IMR-90 (cell line): ENCODE measurements around the gene RALGPS1. TPM values are rescaled to one million over a fixed set of nuclear protein-coding genes. Genes with fewer than 3 reads are reported as not detected.

Source experiments
- ATAC-seq: fragments of 200-7000 bp; cut with Tn5 transposase; 2 replicates; pipeline ENCODE4 v1.9.1; 2020; ENCODE audit warnings: low read depth, mild to moderate bottlenecking, moderate library complexity
- BruUV-seq: library from RNA; stranded (reverse); fragments of 400-500 nt; replicated peaks from 2 replicates; lab custom pipeline; 2021; lab: Mats Ljungman, UMichigan
- CTCF ChIA-PET: fragments of 300-600 bp; formaldehyde crosslinking; extraction: SDS; loops from one replicate; lab custom pipeline; 2021; ENCODE audit warnings: antibody characterized with exemption; lab: Yijun Ruan, JAX
- POLR2A ChIA-PET: fragments of 300-600 bp; sonication (Branson Sonifier 250); formaldehyde crosslinking; loops from one replicate; lab custom pipeline; 2022; ENCODE audit warnings: antibody characterized with exemption; ENCODE audit not compliant: unreplicated experiment; lab: Charles Lee
- DNase-seq: peaks from one replicate; pipeline ENCODE4 v3.0.0; 2013
- H2AFZ ChIP-seq: replicated peaks from 2 replicates; pipeline ENCODE3; 2013; ENCODE audit warnings: low read length, mild to moderate bottlenecking; ENCODE audit not compliant: poor library complexity
- H2AK5ac ChIP-seq: 2 replicates; pipeline ENCODE4 v1.6.1; 2013; ENCODE audit warnings: low read depth, low read length, inconsistent platforms
- H2AK9ac ChIP-seq: replicated peaks from 2 replicates; pipeline ENCODE3; 2013; ENCODE audit warnings: mild to moderate bottlenecking, low read depth, low read length, moderate library complexity; ENCODE audit not compliant: poor library complexity
- H2BK120ac ChIP-seq: 2 replicates; pipeline ENCODE4 v1.6.1; 2013; ENCODE audit warnings: low read depth, low read length, inconsistent platforms
- H2BK15ac ChIP-seq: 3 replicates; pipeline ENCODE4 v1.6.1; 2013; ENCODE audit warnings: low read depth, low read length, inconsistent platforms
- H2BK20ac ChIP-seq: 2 replicates; pipeline ENCODE4 v1.6.1; 2013; ENCODE audit warnings: low read depth, mild to moderate bottlenecking, inconsistent platforms, low read length, moderate library complexity
- H2BK5ac ChIP-seq: 2 replicates; pipeline ENCODE4 v1.6.1; 2013; ENCODE audit warnings: mild to moderate bottlenecking, low read depth, low read length, inconsistent platforms; ENCODE audit not compliant: poor library complexity, severe bottlenecking
- H3K14ac ChIP-seq: replicated peaks from 2 replicates; pipeline ENCODE4 v1.6.1; 2013; ENCODE audit warnings: low read depth, low read length, inconsistent platforms
- H3K18ac ChIP-seq: 2 replicates; pipeline ENCODE4 v1.6.1; 2013; ENCODE audit warnings: low read depth, low read length, control low read depth
- H3K23ac ChIP-seq: 2 replicates; pipeline ENCODE4 v1.6.1; 2013; ENCODE audit warnings: low read depth, low read length, inconsistent platforms
- H3K27ac ChIP-seq: 2 replicates; pipeline ENCODE4 v1.5.1; 2013; ENCODE audit warnings: mild to moderate bottlenecking, control low read depth, low read length; ENCODE audit not compliant: insufficient read depth
- H3K27me3 ChIP-seq: 2 replicates; pipeline ENCODE4 v1.6.1; 2013; ENCODE audit warnings: low read length; ENCODE audit not compliant: control insufficient read depth, insufficient read depth
- H3K36me3 ChIP-seq: 2 replicates; pipeline ENCODE4 v1.6.1; 2013; ENCODE audit warnings: low read length, mixed read lengths; ENCODE audit not compliant: control insufficient read depth, insufficient read depth
- H3K4ac ChIP-seq: 2 replicates; pipeline ENCODE4 v1.6.1; 2013; ENCODE audit warnings: low read depth, low read length, inconsistent platforms
- H3K4me1 ChIP-seq: 2 replicates; pipeline ENCODE4 v1.6.1; 2013; ENCODE audit warnings: low read length, mixed read lengths; ENCODE audit not compliant: control insufficient read depth, insufficient read depth
- H3K4me2 ChIP-seq: 2 replicates; pipeline ENCODE4 v1.6.1; 2013; ENCODE audit warnings: low read depth, mild to moderate bottlenecking, control low read depth, low read length, moderate library complexity
- H3K4me3 ChIP-seq: 2 replicates; pipeline ENCODE4 v1.5.1; 2013; ENCODE audit warnings: low read depth, mild to moderate bottlenecking, control low read depth, low read length, moderate library complexity; ENCODE audit not compliant: insufficient read depth
- H3K56ac ChIP-seq: 2 replicates; pipeline ENCODE4 v1.6.1; 2013; ENCODE audit warnings: low read length, inconsistent platforms; ENCODE audit not compliant: insufficient read depth; ENCODE audit errors: extremely low read depth
- H3K79me1 ChIP-seq, 2 experiments: 2 replicates each; pipeline ENCODE4 v1.6.1; 2013; ENCODE audit warnings: low read length in 2 of 2, inconsistent platforms in 1 of 2, low read depth in 1 of 2
- H3K9ac ChIP-seq: 2 replicates; pipeline ENCODE4 v1.6.1; 2013; ENCODE audit warnings: low read depth, low read length, control low read depth
- H3K9me1 ChIP-seq: 2 replicates; pipeline ENCODE4 v1.6.1; 2013; ENCODE audit warnings: low read length, inconsistent platforms; ENCODE audit not compliant: insufficient read depth
- H3K9me3 ChIP-seq: 2 replicates; pipeline ENCODE4 v1.6.1; 2013; ENCODE audit warnings: low read length; ENCODE audit not compliant: control insufficient read depth, insufficient read depth
- H4K20me1 ChIP-seq: 2 replicates; pipeline ENCODE4 v1.6.1; 2013; ENCODE audit warnings: low read length, inconsistent platforms; ENCODE audit not compliant: insufficient read depth
- H4K5ac ChIP-seq: 2 replicates; pipeline ENCODE4 v1.6.1; 2013; ENCODE audit warnings: mild to moderate bottlenecking, low read depth, low read length, control low read depth
- H4K8ac ChIP-seq, 2 experiments: 2 replicates each; pipeline ENCODE4 v1.6.1; 2013; ENCODE audit warnings: low read depth in 2 of 2, low read length in 2 of 2, control low read depth in 1 of 2, inconsistent platforms in 1 of 2
- H4K91ac ChIP-seq: 2 replicates; pipeline ENCODE4 v1.6.1; 2013; ENCODE audit warnings: low read depth, low read length, inconsistent platforms; ENCODE audit not compliant: insufficient read depth
- MAFK ChIP-seq: IDR thresholded peaks from 2 replicates; pipeline ENCODE4 v1.6.1; 2012; ENCODE audit warnings: low read depth, low read length, improper control_type of control experiment
- WGBS, 2 experiments: methylation state at CpG; one replicate each; pipeline versions ENCODE4 v1.1.5 to v1.1.7; 2013; ENCODE audit warnings: missing lambda C conversion rate in 2 of 2; ENCODE audit not compliant: insufficient read length in 1 of 2; ENCODE audit errors: extremely low coverage in 2 of 2; 5-methylcytosine and 5-hydroxymethylcytosine counted together
- dilution Hi-C: fragments of 300-500 bp; cut with HindIII; formaldehyde crosslinking; loops from one replicate; pipeline ENCODE4 v1.14.3; 2018; ENCODE audit warnings: low sequenced_read_pairs; ENCODE audit not compliant: unreplicated experiment
- in situ Hi-C: fragments of 300-500 bp; cut with MboI; formaldehyde crosslinking; loops from 3 replicates; pipeline ENCODE4 v1.14.3; 2019; ENCODE audit warnings: low sequenced_read_pairs, inconsistent platforms, mixed read lengths
- intact Hi-C: fragments of 100-400 bp; cut with micrococcal nuclease; formaldehyde crosslinking; loops from 2 replicates; pipeline ENCODE4 v1.10.0; 2022
- polyA plus RNA-seq, 3 experiments: library from polyadenylated mRNA; depleted of rRNA; stranded (reverse); fragments of >200 nt; gene quantifications; 2 replicates each; pipeline ENCODE4 v1.2.3, GENCODE V29; 2012; ENCODE audit warnings: low replicate concordance in 1 of 3
- total RNA-seq: library from RNA; depleted of rRNA; stranded (reverse); fragments of >200 nt; gene quantifications from 2 replicates; pipeline ENCODE4 v1.2.3, GENCODE V29; 2012

RALGPS1 gene
- total and polyA plus RNA-seq, 2 of the 4 experiments (the other 2 are of a cell fraction) = 0.90 to 2.8 TPM

DNA sequence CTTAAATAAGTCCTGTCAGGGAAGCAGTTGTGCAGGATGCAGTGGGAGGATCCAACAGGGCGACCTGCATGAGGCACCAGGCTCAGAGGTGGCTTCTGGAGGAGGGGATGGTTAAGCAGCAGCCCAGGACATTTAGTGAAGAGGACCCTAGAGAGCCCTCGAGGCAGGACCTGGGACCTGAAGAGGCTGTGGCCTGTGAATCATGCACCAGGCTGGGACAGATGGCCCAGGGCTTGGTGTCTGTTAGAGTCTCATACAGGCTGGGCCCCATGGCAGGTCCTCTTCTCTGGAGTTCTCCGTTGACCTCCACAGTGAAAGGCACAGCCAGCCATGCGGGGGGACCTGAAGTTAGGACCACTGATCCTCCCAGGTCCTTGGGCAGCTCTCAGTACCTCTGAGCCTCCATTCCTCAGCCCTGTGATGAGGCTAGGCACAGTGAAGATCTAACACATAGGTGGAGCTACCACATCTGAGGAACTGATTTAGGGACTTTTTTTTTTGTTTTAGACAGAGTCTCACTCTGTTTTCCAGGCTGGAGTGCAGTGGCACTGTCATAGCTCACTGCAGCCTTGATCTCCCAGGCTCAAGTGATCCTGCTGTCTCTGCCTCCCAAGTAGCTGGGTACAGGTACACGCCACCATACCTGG lies 289.2 kb downstream of the RALGPS1 start:
- peaks cover 8% of the 10 kb centered on the region; the same call in 1 of the 2 replicates for H3K27me3 ChIP-seq
- TF ChIP-seq MAFK = no peak
- peaks cover 4% of the 10 kb centered on the region; the same call in 1 of the 2 replicates for H3K9me1 ChIP-seq
- intact Hi-C loops = loop anchor here (2.0 to 10.0 kb wide), 2 partner anchors 145 to 721 kb away; no protein-coding TSS in a partner anchor
- H3K18ac ChIP-seq = no peak overlapping the region
- H4K20me1 ChIP-seq = no peaks in the 10 kb centered on the region
- no peak overlapping the region for H2AK5ac ChIP-seq
- ATAC-seq = no peak
- H2BK20ac ChIP-seq = no peak overlapping the region
- no peaks in the 10 kb centered on the region for H3K36me3 ChIP-seq
- H3K4me3 ChIP-seq = no peak overlapping the region
- no peak overlapping the region for H2BK15ac ChIP-seq
- H3K56ac ChIP-seq = no peak overlapping the region
- DNase-seq = no peak
- dilution Hi-C loops = no loop called here
- H3K9me3 ChIP-seq = no peaks in the 10 kb centered on the region
- no peak overlapping the region for H2BK120ac ChIP-seq
- H3K23ac ChIP-seq = no peak overlapping the region
- H3K9ac ChIP-seq = no peak overlapping the region
- H2BK5ac ChIP-seq = no peak overlapping the region
- no peak overlapping the region for H4K8ac ChIP-seq
- peak overlapping the region; percentile 72 for H2AK9ac ChIP-seq
- no peak overlapping the region for H3K4ac ChIP-seq
- no peak overlapping the region for H2AFZ ChIP-seq
- no peak overlapping the region for H4K5ac ChIP-seq
- H3K79me1 ChIP-seq = no peaks in the 10 kb centered on the region
- peaks cover 4% of the 10 kb centered on the region; the same call in 1 of the 2 replicates for H3K4me1 ChIP-seq
- H3K27ac ChIP-seq = no peak overlapping the region
- no peak overlapping the region for H4K91ac ChIP-seq
- ChIA-PET POLR2A (no interaction called here), CTCF (no interaction called here)
- in situ Hi-C loops = no loop called here
- no peak overlapping the region for H3K14ac ChIP-seq
- BruUV-seq = no TSS peak
- WGBS, 2 experiments = 84% methylated on average over 2 of the region's 5 CpGs; no CpG with 5 or more reads in 1 of the 2 experiments
- no peak overlapping the region for H3K4me2 ChIP-seq
